ENCODE data around the gene MET.
"Not testable (repeated sequence)": the region's sequence is repeated elsewhere in the genome, so short reads cannot be mapped to it uniquely, and the experiment has no call there.

DNA sequence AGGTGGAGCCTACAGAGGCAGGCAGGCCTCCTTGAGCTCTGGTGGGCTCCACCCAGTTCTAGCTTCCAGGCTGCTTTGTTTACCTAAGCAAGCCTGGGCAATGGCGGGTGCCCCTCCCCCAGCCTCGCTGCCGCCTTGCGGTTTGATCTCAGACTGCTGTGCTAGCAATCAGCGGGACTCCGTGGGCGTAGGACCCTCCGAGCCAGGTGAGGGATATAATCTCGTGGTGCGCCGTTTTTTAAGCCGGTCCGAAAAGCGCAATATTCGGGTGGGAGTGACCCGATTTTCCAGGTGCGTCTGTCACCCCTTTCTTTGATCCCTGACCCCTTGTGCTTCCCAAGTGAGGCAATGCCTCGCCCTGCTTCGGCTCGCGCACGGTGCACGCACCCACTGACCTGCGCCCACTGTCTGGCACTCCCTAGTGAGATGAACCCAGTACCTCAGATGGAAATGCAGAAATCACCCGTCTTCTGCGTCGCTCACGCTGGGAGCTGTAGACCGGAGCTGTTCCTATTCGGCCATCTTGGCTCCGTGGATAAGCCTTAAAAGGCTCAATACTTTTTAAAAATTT, 52.0 kb downstream of the MET start:
- not testable (repeated sequence) for TF ChIP-seq CTCF (IDR thresholded peaks at IDR 0.05 in 4 of 5, conservative IDR thresholded peaks at IDR 0.05 in 1 of 5); POLR2A (IDR thresholded peaks at IDR 0.05)

Data from gastrocnemius medialis (tissue), 4 donors.